Lung (tissue), 12 donors: ENCODE data around the gene GTPBP2. TPM values are rescaled to one million over a fixed set of nuclear protein-coding genes. Genes with fewer than 3 reads are reported as not detected.
"Not testable (repeated sequence)": the region's sequence is repeated elsewhere in the genome, so short reads cannot be mapped to it uniquely, and the experiment has no call there.

Source experiments
- ATAC-seq: fragments of 200-7000 bp; cut with Tn5 transposase; one replicate; pipeline ENCODE4 v1.9.1; 2020; ENCODE audit warnings: moderate number of reproducible peaks; ENCODE audit not compliant: insufficient read depth, low FRiP score
- DNase-seq, 3 donors: peaks; one replicate each; pipeline ENCODE4 v3.0.0-alpha.2; 2013 to 2017
- H3K27ac ChIP-seq, 2 donors: one replicate each; pipeline ENCODE4 v1.5.1; 2013; ENCODE audit warnings: mild to moderate bottlenecking in 2 of 2, moderate library complexity in 2 of 2, control low read depth in 1 of 2, inconsistent platforms in 1 of 2, low read depth in 1 of 2, low read length in 1 of 2
- H3K27me3 ChIP-seq, 3 donors: one replicate each; pipeline ENCODE4 v1.5.1; 2013; ENCODE audit warnings: low read length in 2 of 3; ENCODE audit not compliant: control insufficient read depth in 3 of 3, insufficient read depth in 3 of 3
- H3K36me3 ChIP-seq, 4 donors: one replicate each; pipeline ENCODE4 v1.5.1; 2013; ENCODE audit warnings: low read length in 4 of 4, mild to moderate bottlenecking in 1 of 4, moderate library complexity in 1 of 4; ENCODE audit not compliant: control insufficient read depth in 4 of 4, insufficient read depth in 4 of 4
- H3K4me1 ChIP-seq, 5 donors: one replicate each; pipeline ENCODE4 v1.5.1; 2013; ENCODE audit warnings: low read length in 5 of 5, mild to moderate bottlenecking in 2 of 5, moderate library complexity in 1 of 5; ENCODE audit not compliant: control insufficient read depth in 5 of 5, insufficient read depth in 5 of 5
- H3K4me3 ChIP-seq: one replicate; pipeline ENCODE4 v1.5.1; 2013; ENCODE audit warnings: mild to moderate bottlenecking, control low read depth, moderate library complexity
- H3K9ac ChIP-seq, 2 donors: one replicate each; pipeline ENCODE4 v1.5.1; 2013; ENCODE audit warnings: low read length in 2 of 2, control low read depth in 1 of 2; ENCODE audit not compliant: insufficient read depth in 1 of 2
- H3K9me3 ChIP-seq, 4 donors: one replicate each; pipeline ENCODE4 v1.5.1; 2013; ENCODE audit warnings: low read length in 3 of 4, mild to moderate bottlenecking in 1 of 4, moderate library complexity in 1 of 4; ENCODE audit not compliant: control insufficient read depth in 4 of 4, insufficient read depth in 3 of 4
- WGBS, 2 donors: extraction: QIAGEN DNeasy Blood & Tissue Kit; methylation state at CpG; one replicate each; pipeline ENCODE4 v1.1.7; 2013; 5-methylcytosine and 5-hydroxymethylcytosine counted together
- polyA plus RNA-seq, 2 donors: library from polyadenylated mRNA; stranded (reverse); fragments of 200-250 nt; gene quantifications; one replicate each; pipeline ENCODE4 v1.2.1, GENCODE V29; 2013
- total RNA-seq, 2 donors: library from RNA; depleted of rRNA in 1 of 2; stranded (reverse); fragments of >200 nt in 1 of 2; gene quantifications; one replicate each; pipeline ENCODE4 v1.2.1, GENCODE V29; 2014 to 2021
- TF ChIP-seq, protein P1 (sequence below): IDR thresholded peaks from 2 replicates; pipeline ENCODE4 v1.5.1; 2012; ENCODE audit warnings: mild to moderate bottlenecking; ENCODE audit errors: control extremely low read depth, extremely low read depth
- donor health status: control.
- donor health status: control.
- donor health status: Bipolar disorder and iron deficiency.
- donor health status: healthy.
- donor health status: DM: yes; HTN: yes; CAD: no.

GTPBP2 gene
- total and polyA plus RNA-seq, 4 donors, result 49.9 to 78.4 (median 60.8) TPM

GRCh38 chr6:43665376-43665775 is 36.3 kb upstream of the GTPBP2 start:
- 81 to 94% methylated on average over 1 of the region's 1 CpG for WGBS, 2 donors
- Histone ChIP-seq H3K27ac (no peak overlapping the region), H3K9ac (no peak overlapping the region), H3K9me3 (no peaks in the 10 kb centered on the region), H3K4me3 (no peak overlapping the region), H3K36me3 (peaks cover 0 to 1% (median under 1%) of the 10 kb centered on the region in 4 donors), H3K27me3 (no peaks in the 10 kb centered on the region), H3K4me1 (peaks cover 2 to 35% (median 17%) of the 10 kb centered on the region in 5 donors)
- ATAC-seq (no peak), DNase-seq (no peak)
- TF ChIP-seq, protein P1, sequence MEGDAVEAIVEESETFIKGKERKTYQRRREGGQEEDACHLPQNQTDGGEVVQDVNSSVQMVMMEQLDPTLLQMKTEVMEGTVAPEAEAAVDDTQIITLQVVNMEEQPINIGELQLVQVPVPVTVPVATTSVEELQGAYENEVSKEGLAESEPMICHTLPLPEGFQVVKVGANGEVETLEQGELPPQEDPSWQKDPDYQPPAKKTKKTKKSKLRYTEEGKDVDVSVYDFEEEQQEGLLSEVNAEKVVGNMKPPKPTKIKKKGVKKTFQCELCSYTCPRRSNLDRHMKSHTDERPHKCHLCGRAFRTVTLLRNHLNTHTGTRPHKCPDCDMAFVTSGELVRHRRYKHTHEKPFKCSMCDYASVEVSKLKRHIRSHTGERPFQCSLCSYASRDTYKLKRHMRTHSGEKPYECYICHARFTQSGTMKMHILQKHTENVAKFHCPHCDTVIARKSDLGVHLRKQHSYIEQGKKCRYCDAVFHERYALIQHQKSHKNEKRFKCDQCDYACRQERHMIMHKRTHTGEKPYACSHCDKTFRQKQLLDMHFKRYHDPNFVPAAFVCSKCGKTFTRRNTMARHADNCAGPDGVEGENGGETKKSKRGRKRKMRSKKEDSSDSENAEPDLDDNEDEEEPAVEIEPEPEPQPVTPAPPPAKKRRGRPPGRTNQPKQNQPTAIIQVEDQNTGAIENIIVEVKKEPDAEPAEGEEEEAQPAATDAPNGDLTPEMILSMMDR, result no peak

- H3K9ac ChIP-seq, H3K4me3 ChIP-seq, DNase-seq, H3K9me3 ChIP-seq, H3K27me3 ChIP-seq, ATAC-seq, H3K27ac ChIP-seq, H3K36me3 ChIP-seq: not testable (repeated sequence)
- peaks cover under 1 to 10% (median 2%) of the 10 kb centered on the region in 5 donors for H3K4me1 ChIP-seq
- 95 to 97% methylated on average over 5 of the region's 5 CpGs for WGBS, 2 donors
Measured at GRCh38 chr6:43662948-43663347, 33.9 kb upstream of the GTPBP2 start.

DNA sequence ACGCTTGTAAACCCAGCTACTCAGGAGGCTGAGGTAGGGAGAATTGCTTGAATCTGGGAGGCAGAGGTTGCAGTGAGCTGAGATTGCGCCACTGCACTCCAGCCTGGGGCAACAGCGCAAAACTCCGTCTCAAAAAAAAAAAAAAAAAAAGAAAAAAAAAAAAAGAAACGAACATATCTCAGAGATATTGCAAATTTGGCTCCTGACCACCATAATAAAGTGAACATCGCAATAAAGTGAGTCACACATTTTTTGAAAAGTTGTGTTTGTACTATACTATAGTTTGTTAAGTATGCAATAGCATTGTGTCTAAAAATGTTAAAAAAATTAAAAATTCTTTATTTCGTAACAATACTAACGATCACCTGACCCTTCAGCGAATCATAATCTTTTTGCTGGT is 29.1 kb upstream of the GTPBP2 start:
- no peaks in the 10 kb centered on the region for H3K9me3 ChIP-seq
- H3K27ac ChIP-seq, result no peak overlapping the region
- H3K36me3 ChIP-seq, result peaks cover 0 to 6% (median 0%) of the 10 kb centered on the region in 4 donors
- H3K9ac ChIP-seq, result no peak overlapping the region
- DNase-seq (no peak), ATAC-seq (no peak)
- 86 to 94% methylated on average over 9 of the region's 9 CpGs for whole genome bisulfite sequencing, 2 donors
- TF ChIP-seq, protein P1, result no peak
- no peaks in the 10 kb centered on the region for H3K27me3 ChIP-seq
- no peaks in the 10 kb centered on the region for H3K4me1 ChIP-seq
- H3K4me3 ChIP-seq, result no peak overlapping the region

GRCh38 chr6:43657221-43657802 is 28.2 kb upstream of the GTPBP2 start:
- no peaks in the 10 kb centered on the region for H3K4me1 ChIP-seq
- H3K27me3 ChIP-seq, result no peaks in the 10 kb centered on the region
- H3K9ac ChIP-seq, result no peak overlapping the region
- peaks cover 0 to 6% (median 0%) of the 10 kb centered on the region in 4 donors for H3K36me3 ChIP-seq
- H3K4me3 ChIP-seq, result no peak overlapping the region
- TF ChIP-seq, protein P1, result no peak
- H3K9me3 ChIP-seq, result no peaks in the 10 kb centered on the region
- no peak for ATAC-seq
- WGBS, 2 donors, result 83 to 91% methylated on average over 3 of the region's 3 CpGs
- DNase-seq, result no peak
- no peak overlapping the region for H3K27ac ChIP-seq

DNA sequence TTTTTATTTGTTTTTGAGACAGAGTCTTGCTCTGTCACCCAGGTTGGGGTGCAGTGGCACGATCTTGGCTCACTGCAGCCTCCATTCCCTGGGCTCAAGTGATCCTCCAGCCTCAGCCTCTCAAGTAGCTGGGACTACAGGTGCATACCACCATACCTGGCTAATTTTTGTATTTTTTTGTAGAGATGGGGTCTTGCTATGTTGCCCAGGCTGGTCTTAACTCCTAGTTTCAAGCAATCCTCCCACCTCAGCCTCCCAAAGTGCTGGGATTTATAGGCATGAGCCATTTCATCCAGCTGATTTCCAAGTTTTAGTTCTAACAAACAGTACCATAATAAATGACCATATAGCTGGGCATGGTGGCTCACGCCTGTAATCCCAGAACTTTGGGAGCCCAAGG is 23.8 kb upstream of the GTPBP2 start:
- H3K9me3 ChIP-seq, DNase-seq, H3K9ac ChIP-seq, H3K4me3 ChIP-seq, H3K27me3 ChIP-seq, H3K36me3 ChIP-seq, ATAC-seq, H3K4me1 ChIP-seq: not testable (repeated sequence)
- H3K27ac ChIP-seq, result peak overlapping the region in 1 of 2 donors; percentile 49
- WGBS, 2 donors, result 87 to 97% methylated on average over 2 of the region's 2 CpGs
